ENCODE results near the gene SEPTIN1.
A peak's percentile ranks its signal among the peaks of the same experiment; 100 is the strongest.
"Not testable (repeated sequence)": the region's sequence is repeated elsewhere in the genome, so short reads cannot be mapped to it uniquely, and the experiment has no call there.

SEPTIN1 gene

GRCh38 chr16:30398661-30399434, 16.5 kb upstream of the SEPTIN1 start:
- DNase-seq (ENCODE audit: low spot score), result no peak
- no peak for TF ChIP-seq CTCF (IDR thresholded peaks at IDR 0.05; ENCODE audit: extremely low read depth, missing control alignments)

GRCh38 chr16:30397776-30398660, 15.7 kb upstream of the SEPTIN1 start:
- TF ChIP-seq CTCF (IDR thresholded peaks at IDR 0.05; ENCODE audit: extremely low read depth, missing control alignments), result no peak
- DNase-seq (ENCODE audit: low spot score), result no peak

GRCh38 chr16:30397056-30397455, 14.7 kb upstream of the SEPTIN1 start:
- TF ChIP-seq CTCF (IDR thresholded peaks at IDR 0.05; ENCODE audit: extremely low read depth, missing control alignments), result no peak
- DNase-seq (ENCODE audit: low spot score), result no peak

- DNase-seq (ENCODE audit: low spot score), result not testable (repeated sequence)
These were observed 14.3 kb upstream of the SEPTIN1 start for GRCh38 chr16:30396627-30397026.

GRCh38 chr16:30395992-30396585, 13.7 kb upstream of the SEPTIN1 start:
- DNase-seq (ENCODE audit: low spot score), result no peak
- TF ChIP-seq CTCF (IDR thresholded peaks at IDR 0.05; ENCODE audit: extremely low read depth, missing control alignments), result no peak

GRCh38 chr16:30395155-30395991, 13.0 kb upstream of the SEPTIN1 start, which contains the start of gene ZNF48:
Gene ZNF48, plus strand, starts transcription at chr16:30395420. Its CDS starts 375 bp downstream, at chr16:30395795.
- peak; percentile 89 for DNase-seq (ENCODE audit: low spot score)
- peak; percentile 26 for TF ChIP-seq CTCF (IDR thresholded peaks at IDR 0.05; ENCODE audit: extremely low read depth, missing control alignments)

GRCh38 chr16:30394592-30395154, 12.3 kb upstream of the SEPTIN1 start:
- DNase-seq (ENCODE audit: low spot score), result no peak
- no peak for TF ChIP-seq CTCF (IDR thresholded peaks at IDR 0.05; ENCODE audit: extremely low read depth, missing control alignments)
